ENCODE measurements around the gene ANKRD40.

Gene ANKRD40

DNA sequence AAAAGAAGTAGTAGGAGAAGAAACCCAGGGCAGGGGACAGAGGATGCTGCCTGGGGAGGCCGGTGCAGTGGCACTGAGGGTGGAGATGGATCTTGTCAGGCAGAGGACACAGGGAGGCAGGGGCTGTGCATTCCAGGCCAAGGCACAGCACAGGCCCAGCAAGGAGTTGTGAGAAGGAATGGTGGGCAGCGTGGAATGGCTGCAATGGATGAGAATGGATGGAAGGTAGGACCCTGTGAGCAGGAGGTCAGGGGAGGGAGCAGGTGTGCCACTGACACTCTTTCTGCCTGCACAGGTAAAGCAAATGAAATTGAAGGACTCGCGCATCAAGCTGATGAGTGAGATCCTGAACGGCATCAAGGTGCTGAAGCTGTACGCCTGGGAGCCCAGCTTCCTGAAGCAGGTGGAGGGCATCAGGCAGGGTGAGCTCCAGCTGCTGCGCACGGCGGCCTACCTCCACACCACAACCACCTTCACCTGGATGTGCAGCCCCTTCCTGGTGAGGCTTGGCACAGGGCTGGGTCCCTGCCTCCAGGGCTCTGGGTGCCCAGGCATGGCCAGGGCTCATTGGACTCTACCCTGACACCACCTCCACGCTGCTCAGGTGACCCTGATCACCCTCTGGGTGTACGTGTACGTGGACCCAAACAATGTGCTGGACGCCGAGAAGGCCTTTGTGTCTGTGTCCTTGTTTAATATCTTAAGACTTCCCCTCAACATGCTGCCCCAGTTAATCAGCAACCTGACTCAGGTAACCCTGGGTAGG lies 40.3 kb downstream of the ANKRD40 start:
- no peak for DNase-seq

DNA sequence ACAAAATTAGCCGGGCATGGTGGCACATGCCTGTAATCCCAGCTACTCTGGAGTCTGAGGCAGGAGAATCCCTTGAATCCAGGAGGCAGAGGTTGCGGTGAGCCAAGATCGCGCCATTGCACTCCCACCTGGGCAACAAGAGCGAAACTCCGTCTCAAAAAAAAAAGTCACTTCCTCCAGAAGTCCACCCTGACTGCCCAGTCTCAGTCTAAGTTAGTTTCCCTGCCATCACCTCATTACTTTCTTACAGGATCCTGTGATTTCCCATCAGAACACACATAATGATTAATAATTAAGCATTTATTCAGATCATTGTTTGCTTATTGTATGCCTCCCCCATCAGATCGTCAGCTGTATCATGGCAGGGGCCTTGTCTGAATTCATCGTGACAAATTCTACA lies 41.4 kb downstream of the ANKRD40 start:
- DNase-seq, result no peak

DNA sequence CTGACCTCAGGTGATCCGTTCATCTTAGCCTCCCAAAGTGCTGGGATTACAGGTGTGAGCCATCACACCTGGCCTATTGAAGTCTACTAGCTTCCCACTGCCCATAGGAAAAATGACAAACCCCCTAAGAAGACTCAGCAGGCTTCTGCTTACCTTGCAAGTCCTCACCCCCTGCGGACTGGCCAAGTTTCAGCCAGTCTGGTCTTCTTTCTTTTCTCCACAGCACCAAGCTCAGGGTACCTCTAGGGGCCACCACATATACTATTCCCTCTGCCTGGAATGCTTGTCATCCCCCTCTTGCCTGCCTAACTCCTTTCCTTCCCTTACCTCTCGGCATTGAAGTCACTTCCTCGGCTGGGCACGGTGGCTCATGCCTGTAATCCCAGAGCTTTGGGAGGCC lies 41.9 kb downstream of the ANKRD40 start:
- no peak for DNase-seq

DNA sequence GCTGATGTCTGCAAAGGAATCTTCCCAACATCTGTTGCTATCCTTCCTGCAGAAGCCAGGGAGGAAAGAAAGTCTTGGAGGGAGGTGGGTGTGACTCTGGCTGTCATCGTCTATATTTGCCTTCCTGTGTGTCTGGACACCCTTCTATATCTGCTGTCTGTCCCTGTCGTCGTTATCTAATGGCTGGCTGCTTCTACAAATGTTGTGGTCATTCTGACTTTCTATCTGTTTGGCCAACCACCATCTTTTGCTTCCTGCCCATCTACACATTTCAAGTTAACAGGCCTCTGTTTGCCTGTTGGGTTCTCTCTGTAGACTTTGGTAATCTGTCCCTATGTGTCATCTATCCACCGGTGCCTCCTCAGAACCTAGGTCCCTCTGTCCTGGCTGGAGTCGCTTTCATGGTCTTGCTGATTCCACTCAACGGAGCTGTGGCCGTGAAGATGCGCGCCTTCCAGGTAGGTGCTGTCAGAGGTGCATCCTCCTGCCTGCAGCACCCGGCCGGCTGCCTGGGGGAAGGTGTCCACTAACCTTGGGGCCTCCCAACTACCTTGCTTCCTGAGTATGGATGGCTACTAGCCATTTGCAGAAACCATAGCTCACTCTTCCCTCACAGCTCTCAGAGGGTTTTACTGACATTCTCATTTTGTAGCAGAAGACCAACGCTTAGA lies 42.8 kb downstream of the ANKRD40 start:
- no peak for DNase-seq

DNA sequence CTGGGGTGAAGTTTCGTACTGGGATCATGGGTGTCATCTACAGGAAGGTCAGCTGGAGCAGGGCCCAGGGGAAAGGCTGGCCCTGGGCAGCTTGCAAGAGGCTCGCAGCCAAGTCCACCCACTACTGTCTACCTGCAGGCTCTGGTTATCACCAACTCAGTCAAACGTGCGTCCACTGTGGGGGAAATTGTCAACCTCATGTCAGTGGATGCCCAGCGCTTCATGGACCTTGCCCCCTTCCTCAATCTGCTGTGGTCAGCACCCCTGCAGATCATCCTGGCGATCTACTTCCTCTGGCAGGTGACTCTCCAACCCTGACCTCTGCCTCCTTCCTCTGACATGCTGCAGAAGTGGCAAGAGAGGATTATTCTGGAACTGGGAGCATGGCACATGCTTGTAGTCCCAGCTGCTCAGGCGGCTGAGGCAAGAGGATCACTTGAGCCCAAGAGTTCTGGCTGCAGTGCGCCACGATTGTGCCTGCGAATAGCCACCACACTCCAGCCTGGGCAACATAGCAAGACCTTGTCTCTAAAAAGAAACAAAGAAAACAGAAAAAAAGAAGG lies 43.8 kb downstream of the ANKRD40 start:
- DNase-seq, result no peak

DNA sequence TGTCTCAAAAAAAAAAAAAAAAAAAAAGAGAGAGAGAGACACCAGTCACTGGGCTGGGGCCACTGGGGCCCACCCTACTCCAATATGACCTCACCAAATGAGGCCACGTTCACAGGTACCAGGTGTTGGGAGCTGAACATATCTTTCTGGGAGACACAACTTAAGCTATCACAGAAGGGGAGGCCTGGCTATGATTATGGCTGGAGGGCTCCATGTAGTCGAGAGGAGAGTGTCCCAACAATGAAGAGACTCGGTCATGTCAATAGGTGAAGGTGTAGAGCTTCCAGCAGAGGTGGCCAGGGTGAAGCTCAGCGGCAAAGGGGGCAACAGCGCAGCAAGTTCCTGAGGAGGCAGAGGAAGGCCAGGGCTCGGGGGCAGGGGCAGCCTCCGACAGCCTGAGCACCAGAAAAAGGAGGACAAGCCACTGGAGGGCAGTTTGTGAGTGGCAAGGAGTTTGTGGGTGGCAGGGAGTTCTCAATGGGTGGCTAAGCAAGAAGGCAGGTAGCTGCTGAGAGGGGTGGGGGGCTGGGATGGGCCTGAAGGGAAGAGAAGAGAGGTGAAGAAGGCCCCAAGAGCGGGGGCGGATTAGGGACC lies 45.0 kb downstream of the ANKRD40 start:
- no peak for DNase-seq

DNA sequence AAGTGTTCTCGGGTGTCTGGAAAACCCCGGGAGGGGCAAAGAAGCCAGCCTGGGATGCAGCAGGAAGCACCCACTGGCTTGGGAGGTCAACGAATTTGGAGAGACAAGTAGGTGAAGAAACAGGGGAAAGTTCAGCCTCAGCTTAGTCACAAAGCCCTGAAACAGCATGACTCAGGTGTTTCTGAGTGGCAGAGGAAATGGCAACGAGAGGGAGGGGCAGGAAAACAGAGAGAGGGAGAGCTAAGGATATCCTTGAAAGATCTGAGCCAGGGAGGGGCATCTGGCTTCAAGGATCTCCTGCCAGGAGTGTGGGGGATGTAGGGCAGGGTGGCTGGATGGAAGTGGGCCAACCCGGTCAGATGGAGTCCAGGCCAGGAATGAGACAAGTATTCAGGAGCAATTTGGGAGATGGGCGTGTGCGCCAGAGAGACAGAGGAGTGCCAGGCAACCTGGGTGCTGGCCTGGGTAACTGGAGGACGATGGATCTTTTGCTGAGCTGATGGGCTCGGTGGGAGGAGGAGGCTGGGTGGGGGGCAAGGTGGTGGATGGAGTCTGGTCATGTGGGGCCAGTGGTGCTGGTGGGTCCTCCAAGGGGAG lies 45.8 kb downstream of the ANKRD40 start:
- DNase-seq, result peak; percentile 19

DNA sequence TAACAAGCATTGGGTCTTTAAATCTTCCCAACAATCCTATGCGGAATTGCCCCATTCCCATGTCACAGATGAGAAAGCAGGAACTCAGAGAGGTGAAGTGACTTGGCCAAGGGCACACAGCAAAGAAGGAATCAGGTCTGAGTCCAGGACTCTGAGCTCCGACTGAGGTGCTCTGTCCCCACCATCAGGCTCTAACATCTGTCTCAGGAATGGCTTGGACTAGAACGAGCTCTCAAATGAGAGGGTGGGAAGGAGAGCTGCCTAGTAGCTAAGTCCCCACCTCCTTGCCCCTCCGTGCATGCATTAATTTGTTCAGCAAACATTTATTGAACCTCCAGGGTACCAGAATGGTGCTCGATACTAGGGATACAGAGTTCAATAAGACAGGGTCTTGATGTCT lies 46.4 kb downstream of the ANKRD40 start:
- no peak for DNase-seq

DNA sequence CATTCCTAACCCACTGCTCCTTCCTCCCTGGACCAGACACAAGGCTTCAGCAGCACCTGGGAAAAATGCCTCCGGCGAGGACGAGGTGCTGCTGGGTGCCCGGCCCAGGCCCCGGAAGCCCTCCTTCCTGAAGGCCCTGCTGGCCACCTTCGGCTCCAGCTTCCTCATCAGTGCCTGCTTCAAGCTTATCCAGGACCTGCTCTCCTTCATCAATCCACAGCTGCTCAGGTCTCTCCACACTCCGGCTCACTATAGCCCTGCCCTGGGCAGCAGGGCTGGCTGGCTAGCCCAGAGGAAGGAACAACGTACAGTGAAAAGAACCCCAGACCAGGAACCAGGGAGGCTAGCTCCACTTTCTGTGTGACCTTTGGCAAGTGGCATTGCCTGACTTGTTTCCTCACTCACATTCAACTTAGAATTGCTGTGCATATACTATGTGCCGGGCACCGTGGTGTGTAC lies 46.8 kb downstream of the ANKRD40 start:
- no peak for DNase-seq

DNA sequence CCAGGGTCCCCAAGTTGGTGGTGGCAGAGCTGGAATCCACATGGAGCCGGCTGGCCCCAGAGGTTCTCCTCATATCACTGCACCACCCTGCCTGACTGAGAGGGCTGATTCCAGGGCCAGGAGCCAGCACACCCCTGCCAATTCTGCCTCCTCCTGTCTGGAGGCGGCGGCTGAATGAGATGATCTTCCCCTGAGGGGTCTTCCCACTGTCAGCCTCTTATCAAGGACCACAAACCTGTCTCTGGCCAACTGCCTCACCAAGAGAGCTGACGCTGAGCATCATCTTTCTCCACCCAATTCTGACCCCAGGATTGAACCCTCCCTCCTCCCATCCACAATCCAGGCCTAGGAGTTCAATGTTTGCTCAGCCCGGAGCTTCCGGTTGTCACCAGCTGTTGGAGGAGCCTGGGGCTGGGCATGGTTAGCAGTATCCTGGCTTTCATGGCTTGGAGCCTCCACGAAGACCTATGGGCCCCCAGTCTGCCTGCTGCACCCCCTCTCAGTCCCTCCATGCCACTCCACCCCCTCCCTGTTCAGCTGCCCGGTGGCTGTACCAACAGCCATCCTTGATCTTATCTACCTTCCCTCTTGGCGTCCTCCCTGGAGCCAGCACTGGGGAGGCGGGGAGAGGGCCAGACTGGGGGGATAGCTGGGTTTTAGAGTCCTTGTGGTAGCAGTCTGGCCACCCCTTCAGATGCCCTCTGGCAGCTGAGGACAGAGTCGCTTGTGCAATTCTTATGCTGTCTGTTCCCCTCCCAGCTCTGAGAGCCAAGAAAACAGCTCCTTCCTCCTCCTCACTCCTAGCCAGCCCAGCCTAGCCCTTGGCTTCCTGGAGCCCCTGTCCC lies 47.5 kb downstream of the ANKRD40 start:
- no peak for DNase-seq

DNA sequence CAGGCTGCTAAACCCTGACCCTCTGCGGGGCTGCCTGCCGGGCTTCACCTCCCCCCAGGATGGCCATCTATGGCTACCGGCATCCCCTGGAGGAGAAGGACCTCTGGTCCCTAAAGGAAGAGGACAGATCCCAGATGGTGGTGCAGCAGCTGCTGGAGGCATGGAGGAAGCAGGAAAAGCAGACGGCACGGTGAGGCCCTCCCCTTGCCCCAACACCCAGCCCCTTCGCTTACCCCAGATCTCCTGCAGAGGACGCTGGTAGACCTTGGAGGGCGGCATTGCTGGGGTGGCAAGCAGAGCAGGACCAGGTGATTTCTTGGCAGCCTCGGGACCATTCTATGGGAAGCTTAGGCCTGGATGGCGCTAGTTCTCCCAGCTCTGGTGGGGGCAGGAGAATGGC lies 48.5 kb downstream of the ANKRD40 start:
- DNase-seq, result no peak

DNA sequence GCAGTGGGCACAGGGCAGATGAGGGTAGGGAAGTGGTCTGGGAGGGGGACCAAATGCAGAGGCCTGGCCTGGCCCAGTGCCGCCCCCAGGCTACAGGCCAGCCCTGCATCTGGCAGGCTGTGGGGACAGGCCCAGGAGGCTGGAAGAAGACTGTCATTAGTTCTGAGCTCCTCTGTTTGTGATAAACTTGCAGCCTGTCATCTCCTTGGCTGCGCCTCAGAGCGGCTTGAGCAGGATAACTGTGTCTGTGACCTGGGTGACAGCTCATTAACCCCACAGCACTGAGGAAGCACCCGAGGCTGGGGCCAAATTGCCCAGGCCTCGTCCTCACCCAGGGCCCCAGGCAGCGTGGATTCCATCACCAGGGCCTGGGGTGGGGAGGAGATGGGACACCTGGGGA lies 49.1 kb downstream of the ANKRD40 start:
- DNase-seq, result no peak

DNA sequence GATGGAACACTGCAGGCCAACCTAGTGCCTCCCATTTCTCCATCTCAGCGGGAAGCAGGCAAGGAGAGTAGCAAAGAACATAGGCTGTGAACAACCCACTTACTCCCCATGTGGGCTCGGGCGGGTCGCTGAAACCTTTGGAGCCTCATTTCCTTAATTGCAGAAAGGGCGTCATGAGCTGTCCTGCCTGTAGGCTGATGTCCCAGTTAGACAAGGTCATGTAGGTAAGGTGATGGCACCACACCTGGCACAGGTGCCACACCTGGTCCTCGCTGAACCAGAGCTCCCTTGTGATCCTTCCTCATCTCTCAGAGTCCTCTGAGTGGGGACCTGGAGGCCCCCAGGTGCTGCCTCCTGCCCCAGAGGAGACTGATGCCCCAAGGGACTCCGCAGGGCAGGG lies 50.1 kb downstream of the ANKRD40 start:
- no peak for DNase-seq

DNA sequence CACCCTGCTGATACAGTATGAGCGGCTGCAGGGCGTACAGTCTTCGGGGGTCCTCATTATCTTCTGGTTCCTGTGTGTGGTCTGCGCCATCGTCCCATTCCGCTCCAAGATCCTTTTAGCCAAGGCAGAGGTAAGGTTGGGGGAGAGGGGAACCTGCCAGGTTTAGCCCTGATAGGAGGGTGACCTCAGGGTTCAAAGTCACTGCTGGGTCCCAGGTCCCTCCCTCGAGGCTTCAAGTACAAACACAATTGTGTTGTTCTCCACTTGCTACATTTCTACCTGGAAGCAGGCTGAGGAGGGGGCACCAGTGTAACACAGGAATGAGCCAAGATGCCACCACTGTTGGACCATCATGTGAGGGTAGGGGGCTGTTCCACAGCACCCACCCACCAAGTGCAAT lies 50.7 kb downstream of the ANKRD40 start:
- no peak for DNase-seq

DNA sequence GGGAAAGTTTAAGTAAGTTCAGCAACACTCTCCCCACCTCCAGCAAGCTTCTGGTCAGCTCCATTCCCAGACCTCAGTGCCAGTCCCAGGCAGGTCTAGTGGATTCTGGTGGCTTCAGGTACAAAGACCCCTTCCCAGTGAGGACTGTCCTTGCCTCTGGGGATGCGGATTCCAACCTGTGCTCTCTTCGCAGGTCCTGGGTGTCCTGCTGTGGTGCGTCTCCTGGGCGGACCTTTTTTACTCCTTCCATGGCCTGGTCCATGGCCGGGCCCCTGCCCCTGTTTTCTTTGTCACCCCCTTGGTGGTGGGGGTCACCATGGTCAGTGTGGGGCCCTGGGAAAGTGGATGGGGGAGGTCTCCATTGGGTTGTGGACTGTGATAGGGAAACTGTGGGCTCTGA lies 51.2 kb downstream of the ANKRD40 start:
- no peak for DNase-seq

DNA sequence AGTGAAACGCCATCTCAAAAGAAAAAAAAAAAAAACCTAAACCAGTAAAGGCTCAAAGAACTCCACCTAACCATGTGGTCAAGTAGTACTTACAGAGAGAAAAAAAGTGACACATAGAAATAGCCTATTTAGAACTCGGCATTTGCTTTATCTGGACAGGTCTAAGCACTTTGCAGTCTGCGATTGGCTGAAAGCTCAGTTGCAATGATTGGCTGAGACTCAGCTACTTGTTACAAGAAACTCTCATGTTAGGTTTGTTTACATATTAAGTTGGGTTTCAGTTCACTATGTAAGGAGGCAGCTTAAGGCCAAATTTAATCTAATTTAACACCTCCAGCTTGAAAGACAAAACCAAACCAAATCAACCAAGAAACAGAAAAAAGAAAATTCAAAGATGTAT lies 54.0 kb downstream of the ANKRD40 start:
- no peak for DNase-seq

DNA sequence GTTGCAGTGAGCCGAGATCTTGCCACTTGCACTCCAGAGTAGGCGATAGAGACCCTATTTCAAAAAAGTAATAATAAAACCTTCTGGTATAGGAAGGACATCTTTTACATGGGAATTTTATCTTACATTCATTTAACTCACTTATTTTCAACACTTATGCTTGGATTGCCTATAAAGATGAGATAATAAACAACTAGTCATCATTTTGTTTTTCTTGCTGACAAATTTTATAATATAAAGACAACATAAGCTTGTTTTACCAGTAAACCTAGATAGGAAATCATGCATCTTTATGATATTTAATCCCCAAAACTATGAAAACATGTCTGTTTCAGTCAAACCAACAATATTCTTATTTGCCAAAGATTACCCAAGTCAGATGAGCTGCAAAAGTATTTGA lies 56.1 kb downstream of the ANKRD40 start:
- no peak for DNase-seq

DNA sequence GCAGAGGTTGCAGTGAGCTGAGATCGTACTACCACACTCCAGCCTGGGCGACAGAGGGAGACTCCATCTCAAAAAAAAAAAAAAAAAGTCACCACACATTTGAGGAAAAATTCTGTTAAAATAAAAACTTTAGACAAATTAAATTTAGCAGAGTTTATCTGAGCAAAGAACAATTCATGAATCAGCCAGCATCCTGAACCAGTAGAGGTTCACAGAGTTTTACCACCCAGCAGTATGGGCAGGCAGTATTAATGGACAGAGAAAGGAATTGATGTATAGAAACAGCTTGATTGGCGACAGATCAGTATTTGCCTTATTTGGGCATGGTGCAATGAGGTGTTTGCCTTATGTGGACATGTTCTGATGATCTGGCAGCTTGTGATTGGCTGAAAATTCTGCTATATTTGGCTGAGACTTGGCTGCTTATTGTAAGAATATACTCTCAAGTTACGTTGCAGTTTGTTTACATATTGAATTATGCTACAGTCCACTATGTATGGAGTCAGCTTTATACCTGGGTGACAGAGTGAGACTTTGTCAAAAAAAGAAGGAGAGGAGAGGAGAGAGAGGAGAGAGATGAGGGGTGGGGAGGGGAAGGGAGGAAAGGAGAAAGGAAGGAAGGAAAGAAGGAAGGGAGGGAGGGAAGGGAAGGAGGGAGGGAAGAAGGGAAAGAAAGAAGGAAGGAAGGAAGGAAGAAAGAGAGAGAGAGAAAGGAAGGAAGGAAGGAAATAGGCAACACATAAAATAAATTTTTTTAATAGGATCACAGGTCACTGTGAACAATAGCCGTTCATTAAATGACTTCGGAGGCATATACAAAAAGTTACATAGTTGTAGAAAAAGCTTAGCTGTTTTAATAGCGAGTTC lies 58.4 kb downstream of the ANKRD40 start:
- no peak for DNase-seq

DNA sequence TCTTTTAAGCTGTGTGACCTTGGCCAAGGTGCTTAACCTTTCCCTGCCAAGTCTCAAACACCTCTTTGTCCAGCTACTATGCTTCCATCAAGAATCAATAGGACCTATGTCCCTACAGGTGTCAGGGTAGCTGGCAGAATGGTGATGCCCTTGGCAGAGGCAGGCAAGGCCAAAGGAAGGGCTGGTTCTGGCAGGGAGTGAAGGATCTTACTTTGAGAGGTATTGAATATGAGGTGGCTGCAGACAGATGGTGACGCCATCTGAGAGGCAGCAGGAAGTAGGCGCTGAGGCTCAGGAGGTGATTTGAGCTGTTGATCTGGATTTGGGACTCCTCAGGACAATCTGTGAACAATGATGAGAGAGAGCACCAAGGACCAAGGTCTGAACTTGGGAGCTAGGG lies 60.5 kb downstream of the ANKRD40 start:
- DNase-seq, result no peak

DNA sequence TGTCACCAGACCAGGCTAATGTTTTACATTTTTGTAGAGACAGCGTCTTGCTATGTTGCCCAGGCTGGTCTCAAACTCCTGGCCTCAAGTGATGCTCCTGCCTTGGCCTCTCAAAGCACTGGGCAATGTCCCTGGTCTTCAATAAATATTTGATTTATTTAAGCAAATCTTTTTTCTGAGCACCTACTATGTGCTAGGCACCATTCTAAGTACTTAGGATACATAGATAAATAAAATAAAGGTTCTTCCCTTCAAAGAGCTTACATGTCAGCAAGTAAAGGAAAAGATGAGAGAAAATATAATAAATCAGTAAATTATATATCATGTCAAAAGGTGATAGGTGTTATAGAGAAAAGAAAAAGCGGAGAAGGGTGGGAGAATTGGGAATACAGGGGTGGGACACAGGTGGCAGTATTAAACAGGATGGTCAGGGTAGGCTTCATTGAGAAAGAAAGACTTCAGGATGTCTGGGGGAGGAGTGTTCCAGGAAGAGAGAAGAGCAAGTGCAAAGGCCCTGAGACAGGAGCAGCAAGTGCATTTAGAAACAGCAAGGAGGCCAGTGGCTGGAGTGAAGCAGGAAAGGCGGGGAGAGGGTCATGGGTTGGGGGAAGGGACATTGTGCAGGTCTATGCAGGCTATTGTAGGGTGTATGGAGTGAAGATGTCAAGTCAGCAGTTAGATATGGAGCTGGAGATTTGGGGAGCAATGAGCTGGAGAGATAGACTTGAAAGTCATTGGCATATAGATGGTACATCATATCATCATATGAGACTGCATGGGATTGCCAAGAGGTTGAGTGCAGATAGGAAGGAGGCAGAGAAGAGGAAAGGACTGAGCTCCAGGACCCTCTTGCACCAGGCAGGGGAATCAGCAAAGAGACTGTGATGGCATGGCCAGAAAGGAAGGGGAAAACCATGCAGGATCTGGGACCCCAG lies 61.7 kb downstream of the ANKRD40 start:
- no peak for DNase-seq

Data from activated naive CD4-positive, alpha-beta T cell treated with Interleukin-2 at 50 U/mL for 16 hours (primary cell).